HG03108 (cell line): ENCODE data around the gene CNKSR2.

Source experiments
- ATAC-seq: cut with Tn5 transposase; IDR thresholded peaks from one replicate; pipeline ENCODE4 v1.9.1; 2021; ENCODE audit warnings: moderate library complexity; ENCODE audit not compliant: unreplicated experiment

The CNKSR2 gene

DNA sequence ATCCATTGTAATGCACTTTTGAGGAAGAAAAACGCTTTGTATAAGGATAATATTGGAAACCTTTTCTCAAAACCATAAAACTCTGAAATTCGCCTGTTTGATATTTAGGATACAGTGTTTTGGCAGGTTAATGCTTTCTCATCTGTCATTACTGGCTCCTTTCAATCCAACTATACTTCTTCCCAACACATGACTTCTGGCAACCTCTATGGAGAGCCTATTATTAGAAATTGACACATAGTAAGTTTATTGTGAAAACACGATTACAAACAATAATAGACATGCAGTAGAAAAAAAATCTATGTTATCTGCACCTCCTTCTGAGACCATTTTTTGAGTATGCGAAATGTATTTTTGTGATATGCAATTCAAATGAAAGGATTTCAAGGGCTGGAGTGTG is 288.5 kb downstream of the CNKSR2 start:
- ATAC-seq = no peak

GRCh38 chrX:21666252-21666651 is 292.0 kb downstream of the CNKSR2 start:
- no peak for ATAC-seq

- no peak for ATAC-seq
Observed at GRCh38 chrX:21666679-21667078, 292.5 kb downstream of the CNKSR2 start.

GRCh38 chrX:21674430-21675186 is 300.4 kb downstream of the CNKSR2 start:
- no peak for ATAC-seq

GRCh38 chrX:21675931-21676330 is 301.7 kb downstream of the CNKSR2 start:
- no peak for ATAC-seq

GRCh38 chrX:21678048-21678612 is 303.9 kb downstream of the CNKSR2 start:
- no peak for ATAC-seq

DNA sequence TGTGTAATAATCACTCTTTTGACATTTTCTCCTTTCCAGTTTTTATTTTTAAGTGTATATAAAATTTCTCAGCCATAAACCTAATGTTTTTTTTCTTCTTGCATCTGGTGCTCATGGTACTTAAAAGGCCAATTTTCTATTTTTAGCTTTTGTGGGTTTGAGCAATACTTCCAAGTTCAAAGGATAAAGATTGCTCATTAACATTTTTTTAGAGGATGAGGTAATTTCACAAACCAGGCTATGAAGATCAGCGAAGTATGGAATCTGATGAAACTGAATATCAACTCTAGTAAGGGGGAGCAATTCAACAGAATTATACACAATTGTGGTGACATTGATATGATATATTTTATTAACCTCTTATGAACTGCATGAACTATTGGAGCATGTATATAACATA is 309.7 kb downstream of the CNKSR2 start:
- ATAC-seq = no peak

DNA sequence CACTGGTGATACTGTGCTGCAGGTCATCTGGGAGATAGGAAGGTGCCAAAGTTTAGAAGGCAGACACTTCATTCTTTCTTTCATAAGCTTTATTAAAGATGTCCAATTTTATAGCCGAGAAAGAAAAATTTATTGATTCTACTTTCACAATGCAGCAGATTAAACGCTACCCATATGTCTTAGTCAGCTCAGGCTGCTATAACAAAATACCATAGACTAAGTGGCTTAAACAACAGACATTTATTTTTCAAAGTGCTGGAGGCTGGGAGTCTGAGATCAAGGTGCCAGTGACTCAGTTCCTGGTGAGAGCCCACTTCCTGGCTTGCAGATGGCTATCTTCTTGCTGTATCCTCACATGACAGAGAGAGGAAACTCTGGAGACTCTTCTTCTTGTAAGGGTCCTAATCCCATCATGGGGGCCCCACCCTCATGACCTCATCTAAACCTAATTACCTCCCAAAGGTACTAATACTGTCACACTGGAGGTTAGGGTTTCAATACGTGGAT is 317.3 kb downstream of the CNKSR2 start:
- no peak for ATAC-seq

DNA sequence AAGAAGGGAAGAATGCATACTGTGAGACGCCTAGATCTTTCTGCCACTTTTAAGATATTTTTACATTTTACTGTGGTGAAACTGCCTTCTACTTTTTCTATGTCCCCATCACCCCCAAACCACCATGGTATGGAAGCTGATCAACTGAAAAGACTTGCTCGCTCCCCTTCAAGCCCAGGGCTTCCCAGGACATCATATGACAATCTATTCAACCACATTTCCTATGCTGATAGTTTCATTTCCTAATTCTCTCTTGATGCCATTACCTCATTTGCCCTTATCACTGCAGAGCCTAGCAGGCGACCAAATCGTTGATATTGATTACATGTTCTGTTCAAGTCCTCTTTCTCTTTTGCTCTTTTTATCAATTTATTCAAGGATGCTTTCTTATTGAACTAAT is 324.1 kb downstream of the CNKSR2 start:
- no peak for ATAC-seq

DNA sequence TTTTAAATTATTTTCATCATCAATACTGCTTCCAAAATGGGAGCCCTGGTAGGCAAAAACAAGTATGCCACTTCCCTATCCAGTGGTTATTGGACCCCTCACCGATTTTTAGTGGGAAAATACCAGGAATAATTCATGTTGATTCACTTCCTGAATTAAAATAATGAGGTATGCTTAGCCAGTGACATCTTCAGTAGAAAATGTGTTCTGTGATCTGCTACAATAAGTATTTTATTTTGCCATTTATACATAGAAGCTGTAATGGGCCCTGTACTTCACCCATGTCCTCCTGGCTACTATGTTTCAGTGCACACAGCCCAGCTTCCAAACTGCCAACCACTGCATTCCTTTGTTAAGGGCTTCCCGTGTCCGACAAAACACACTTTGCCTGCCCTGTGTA is 324.9 kb downstream of the CNKSR2 start:
- ATAC-seq = no peak

DNA sequence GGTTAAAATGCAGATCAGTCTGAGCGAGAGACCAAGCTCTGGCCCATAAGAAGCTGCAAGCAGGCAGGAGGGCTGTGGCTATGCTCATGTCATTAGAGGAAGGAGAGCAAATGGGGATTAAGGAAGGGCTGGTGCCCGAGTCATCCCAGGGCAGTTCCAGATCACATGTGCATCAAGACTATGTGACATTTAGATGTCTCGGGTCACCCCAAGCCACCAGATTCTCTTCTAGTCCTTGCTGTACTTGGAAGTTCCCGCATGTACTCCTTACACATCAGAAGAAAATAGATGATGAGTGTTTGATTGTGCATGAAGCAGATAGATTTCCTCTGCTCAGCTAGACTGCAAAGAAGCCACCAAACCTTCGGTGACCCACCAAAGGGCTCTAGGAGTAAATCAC is 326.1 kb downstream of the CNKSR2 start:
- no peak for ATAC-seq

DNA sequence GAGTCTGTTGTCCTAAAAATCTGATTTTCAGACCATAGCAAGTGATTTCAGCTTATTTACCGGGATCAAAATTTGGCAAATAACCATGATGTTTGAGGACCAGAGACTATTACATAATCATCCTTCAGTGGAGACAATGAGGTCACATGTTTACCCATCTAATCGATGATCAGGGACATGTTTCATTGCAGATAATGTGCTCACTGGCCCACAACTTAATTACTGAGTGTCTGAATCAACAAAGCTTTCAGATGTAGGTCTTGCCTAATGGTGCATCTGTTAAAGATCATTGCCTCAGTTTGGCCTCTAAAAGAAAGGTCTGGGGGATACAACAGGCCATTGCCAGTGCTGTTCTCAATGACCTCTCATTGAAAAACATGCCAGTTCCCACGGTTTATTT is 326.7 kb downstream of the CNKSR2 start:
- ATAC-seq = no peak

GRCh38 chrX:21702725-21703124 is 328.5 kb downstream of the CNKSR2 start:
- no peak for ATAC-seq
